Stimulated activated CD4-positive, alpha-beta T cell treated with anti-CD3 and anti-CD28 coated beads, TNF-alpha, amount 100 ng/mL, for 1 hour (primary cell): ENCODE measurements around the gene SLC25A21.
"Not testable (repeated sequence)": the region's sequence is repeated elsewhere in the genome, so short reads cannot be mapped to it uniquely, and the experiment has no call there.

ENCODE experiments used
- DNase-seq, 3 donors: peaks; one replicate each; pipeline ENCODE4 v3.0.0-alpha.2; 2020; ENCODE audit warnings: low read depth in 3 of 3, low spot score in 1 of 3

SLC25A21 gene

GRCh38 chr14:36721877-36722276, 450.5 kb downstream of the SLC25A21 start:
- DNase-seq: no peak

GRCh38 chr14:36720657-36721056, 451.7 kb downstream of the SLC25A21 start:
- no peak for DNase-seq

- no peak for DNase-seq
These were observed 452.6 kb downstream of the SLC25A21 start for GRCh38 chr14:36719823-36720222.

GRCh38 chr14:36718216-36718615, 454.2 kb downstream of the SLC25A21 start:
- DNase-seq: no peak

- DNase-seq: no peak
These were observed 455.0 kb downstream of the SLC25A21 start for GRCh38 chr14:36717363-36717762.

- DNase-seq: no peak
These were observed 455.7 kb downstream of the SLC25A21 start for GRCh38 chr14:36716614-36717184.

- no peak for DNase-seq
These were observed 458.3 kb downstream of the SLC25A21 start for GRCh38 chr14:36713960-36714703.

GRCh38 chr14:36707570-36707969, 464.8 kb downstream of the SLC25A21 start:
- DNase-seq: no peak

GRCh38 chr14:36702474-36702873, 469.9 kb downstream of the SLC25A21 start:
- DNase-seq: no peak

- DNase-seq: no peak
These were observed 471.3 kb downstream of the SLC25A21 start for GRCh38 chr14:36701132-36701531.

- no peak for DNase-seq
These were observed 471.8 kb downstream of the SLC25A21 start for GRCh38 chr14:36700651-36701050.

- not testable (repeated sequence) for DNase-seq
These were observed 473.0 kb downstream of the SLC25A21 start for GRCh38 chr14:36699420-36699819.

- no peak for DNase-seq
These were observed 481.9 kb downstream of the SLC25A21 start for GRCh38 chr14:36690311-36691040.

- no peak for DNase-seq
These were observed 487.5 kb downstream of the SLC25A21 start for GRCh38 chr14:36684946-36685345.

GRCh38 chr14:36683083-36683724, 489.2 kb downstream of the SLC25A21 start:
- no peak for DNase-seq

- DNase-seq: no peak
These were observed 490.1 kb downstream of the SLC25A21 start for GRCh38 chr14:36682338-36682737.

- no peak for DNase-seq
These were observed 496.2 kb downstream of the SLC25A21 start for GRCh38 chr14:36676236-36676635.

- DNase-seq: no peak
These were observed 496.8 kb downstream of the SLC25A21 start for GRCh38 chr14:36675581-36675980.

- no peak for DNase-seq
These were observed 497.7 kb downstream of the SLC25A21 start for GRCh38 chr14:36674659-36675058.

GRCh38 chr14:36672095-36672494, 500.3 kb downstream of the SLC25A21 start:
- no peak for DNase-seq

GRCh38 chr14:36671149-36671548, 501.3 kb downstream of the SLC25A21 start:
- no peak for DNase-seq

- no peak for DNase-seq
These were observed 504.7 kb downstream of the SLC25A21 start for GRCh38 chr14:36667679-36668078.
